Fibroblast of lung (primary cell): ENCODE results near the gene SERINC5. TPM values are rescaled to one million over a fixed set of nuclear protein-coding genes. Genes with fewer than 3 reads are reported as not detected.

ENCODE experiments used
- DNase-seq, 2 donors: peaks; one replicate each; pipeline versions ENCODE4 v3.0.0 to v3.0.0-alpha.2; 2010; ENCODE audit warnings: low read depth in 2 of 2
- H2AFZ ChIP-seq: 2 replicates; pipeline ENCODE4 v1.5.1; 2012; ENCODE audit warnings: low read length, control low read depth, inconsistent platforms
- H3K27ac ChIP-seq: 2 replicates; pipeline ENCODE4 v1.5.1; 2011; ENCODE audit warnings: low read length, control low read depth; ENCODE audit not compliant: insufficient read depth
- H3K27me3 ChIP-seq: 2 replicates; pipeline ENCODE4 v1.5.1; 2011; ENCODE audit warnings: mild to moderate bottlenecking, low read length; ENCODE audit not compliant: control insufficient read depth, insufficient read depth
- H3K36me3 ChIP-seq: 2 replicates; pipeline ENCODE4 v1.5.1; 2011; ENCODE audit warnings: low read length; ENCODE audit not compliant: control insufficient read depth, insufficient read depth
- H3K4me1 ChIP-seq: 2 replicates; pipeline ENCODE4 v1.5.1; 2011; ENCODE audit warnings: low read length; ENCODE audit not compliant: control insufficient read depth, insufficient read depth; ENCODE audit errors: extremely low read depth
- H3K4me2 ChIP-seq: 2 replicates; pipeline ENCODE4 v1.5.1; 2011; ENCODE audit warnings: low read length, control low read depth; ENCODE audit not compliant: insufficient read depth; ENCODE audit errors: extremely low read depth
- H3K4me3 ChIP-seq, 4 experiments: fragments of 200-600 bp in 1 of 4; sonication (generic) in 1 of 4; replicated peaks in 1 of 4; 2 replicates each; pipeline ENCODE4 v1.5.1; 2011 to 2016; ENCODE audit warnings: low read length in 4 of 4, low read depth in 3 of 4, mild to moderate bottlenecking in 3 of 4, control low read depth in 2 of 4, inconsistent platforms in 1 of 4, mixed read lengths in 1 of 4; ENCODE audit not compliant: insufficient read depth in 1 of 4; ENCODE audit errors: control extremely low read depth in 1 of 4
- H3K79me2 ChIP-seq: 2 replicates; pipeline ENCODE4 v1.5.1; 2012; ENCODE audit warnings: mild to moderate bottlenecking, low read length, inconsistent platforms; ENCODE audit not compliant: control insufficient read depth, insufficient read depth
- H3K9ac ChIP-seq: 2 replicates; pipeline ENCODE4 v1.5.1; 2011; ENCODE audit warnings: mild to moderate bottlenecking, low read length, control low read depth; ENCODE audit not compliant: insufficient read depth
- H3K9me3 ChIP-seq: 2 replicates; pipeline ENCODE4 v1.5.1; 2012; ENCODE audit warnings: low read depth, low read length; ENCODE audit not compliant: control insufficient read depth, insufficient read depth
- H4K20me1 ChIP-seq: 2 replicates; pipeline ENCODE4 v1.5.1; 2011; ENCODE audit warnings: low read length; ENCODE audit not compliant: control insufficient read depth, insufficient read depth; ENCODE audit errors: extremely low read depth
- EZH2 ChIP-seq: IDR thresholded peaks from 2 replicates; pipeline ENCODE4 v1.5.1; 2012; ENCODE audit warnings: low read length, control low read depth, mild to moderate bottlenecking; ENCODE audit errors: missing control alignments
- polyA plus RNA-seq, 2 donors: library from polyadenylated mRNA; depleted of rRNA in 1 of 2; stranded (reverse) in 1 of 2; unstranded in 1 of 2; fragments of >200 nt; gene quantifications; 2 replicates each; pipeline ENCODE4 v1.2.1, GENCODE V29; 2011 to 2012; ENCODE audit warnings: missing spikeins in 1 of 2
- total RNA-seq: library from RNA; depleted of rRNA; stranded (reverse); fragments of >200 nt; gene quantifications from 2 replicates; pipeline ENCODE4 v1.2.1, GENCODE V29; 2014
- TF ChIP-seq, protein P1 (sequence below), 2 donors: IDR thresholded peaks in 1 of 2; conservative IDR thresholded peaks in 1 of 2; 1 replicate in 1 of 2; 2 replicates in 1 of 2; pipeline ENCODE4 v1.5.1; 2011 to 2012; ENCODE audit warnings: low read length in 2 of 2, control low read depth in 1 of 2, inconsistent platforms in 1 of 2, low read depth in 1 of 2, mild to moderate bottlenecking in 1 of 2

The SERINC5 gene
- total and polyA plus RNA-seq, 2 donors (not counting 1 experiment from before 2014, with no cell fraction given): 9.5 to 10.9 TPM

DNA sequence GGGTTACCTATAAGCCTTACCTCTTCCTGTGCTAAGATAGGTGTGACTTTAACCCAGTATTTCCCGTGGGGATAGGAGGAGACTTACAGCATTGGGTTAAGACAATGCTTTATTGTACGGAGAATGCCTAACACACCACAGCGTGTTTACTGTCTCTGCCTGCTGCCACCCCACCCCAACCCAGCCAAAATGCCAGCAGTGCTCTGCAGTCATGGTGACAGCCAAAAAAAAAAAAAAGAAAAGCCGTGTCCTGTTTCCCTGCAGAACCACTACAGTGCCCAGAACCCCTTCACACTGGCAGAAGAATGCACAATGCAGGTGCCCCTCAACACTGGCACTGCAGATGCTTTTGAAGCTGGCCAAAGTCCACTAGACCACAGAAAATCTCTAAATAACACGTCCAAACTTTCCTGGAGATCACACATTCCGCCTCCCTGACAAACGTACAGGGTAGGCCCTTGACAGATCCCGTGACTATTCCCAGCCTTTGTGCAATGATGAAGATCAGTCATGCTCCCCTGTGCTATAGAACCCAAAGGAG, 102.2 kb downstream of the SERINC5 start:
- no peaks in the 10 kb centered on the region for H4K20me1 ChIP-seq
- H2AFZ ChIP-seq: no peak overlapping the region
- H3K9me3 ChIP-seq: no peaks in the 10 kb centered on the region
- H3K4me1 ChIP-seq: no peaks in the 10 kb centered on the region
- no peaks in the 10 kb centered on the region for H3K36me3 ChIP-seq
- H3K27me3 ChIP-seq: no peaks in the 10 kb centered on the region
- H3K4me3 ChIP-seq: no peak overlapping the region
- no peaks in the 10 kb centered on the region for H3K79me2 ChIP-seq
- no peak overlapping the region for H3K4me2 ChIP-seq
- no peak overlapping the region for H3K27ac ChIP-seq
- DNase-seq: no peak
- TF ChIP-seq, protein P1, sequence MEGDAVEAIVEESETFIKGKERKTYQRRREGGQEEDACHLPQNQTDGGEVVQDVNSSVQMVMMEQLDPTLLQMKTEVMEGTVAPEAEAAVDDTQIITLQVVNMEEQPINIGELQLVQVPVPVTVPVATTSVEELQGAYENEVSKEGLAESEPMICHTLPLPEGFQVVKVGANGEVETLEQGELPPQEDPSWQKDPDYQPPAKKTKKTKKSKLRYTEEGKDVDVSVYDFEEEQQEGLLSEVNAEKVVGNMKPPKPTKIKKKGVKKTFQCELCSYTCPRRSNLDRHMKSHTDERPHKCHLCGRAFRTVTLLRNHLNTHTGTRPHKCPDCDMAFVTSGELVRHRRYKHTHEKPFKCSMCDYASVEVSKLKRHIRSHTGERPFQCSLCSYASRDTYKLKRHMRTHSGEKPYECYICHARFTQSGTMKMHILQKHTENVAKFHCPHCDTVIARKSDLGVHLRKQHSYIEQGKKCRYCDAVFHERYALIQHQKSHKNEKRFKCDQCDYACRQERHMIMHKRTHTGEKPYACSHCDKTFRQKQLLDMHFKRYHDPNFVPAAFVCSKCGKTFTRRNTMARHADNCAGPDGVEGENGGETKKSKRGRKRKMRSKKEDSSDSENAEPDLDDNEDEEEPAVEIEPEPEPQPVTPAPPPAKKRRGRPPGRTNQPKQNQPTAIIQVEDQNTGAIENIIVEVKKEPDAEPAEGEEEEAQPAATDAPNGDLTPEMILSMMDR (conservative IDR thresholded peaks at IDR 0.05 in 1 of 2, IDR thresholded peaks at IDR 0.05 in 1 of 2; ENCODE audit: low read depth in 1 of 2, low read length in 2 of 2): no peak
- TF ChIP-seq EZH2: no peak
- no peak overlapping the region for H3K9ac ChIP-seq

DNA sequence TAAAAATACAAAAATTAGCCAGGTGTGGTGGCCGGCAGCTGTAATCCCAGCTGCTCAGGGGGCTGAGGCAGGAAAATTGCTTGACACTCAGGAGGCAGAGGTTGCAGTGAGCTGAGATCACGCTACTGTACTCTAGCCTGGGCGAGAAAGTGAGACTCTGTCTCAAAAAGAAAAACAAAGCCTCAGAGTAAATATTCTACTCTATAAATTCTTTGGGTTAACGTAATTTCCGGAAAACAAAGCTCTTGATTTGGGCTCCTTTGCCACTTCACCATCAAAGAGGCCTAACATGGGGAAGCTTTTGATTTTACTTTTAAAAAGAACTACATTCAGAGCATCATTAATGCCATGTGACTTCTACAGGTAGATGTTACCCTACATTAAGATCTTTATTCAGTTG, 103.1 kb downstream of the SERINC5 start:
- H3K36me3 ChIP-seq: no peaks in the 10 kb centered on the region
- H3K9me3 ChIP-seq: no peaks in the 10 kb centered on the region
- no peak overlapping the region for H2AFZ ChIP-seq
- no peak overlapping the region for H3K4me3 ChIP-seq
- H4K20me1 ChIP-seq: no peaks in the 10 kb centered on the region
- H3K27ac ChIP-seq: no peak overlapping the region
- H3K27me3 ChIP-seq: no peaks in the 10 kb centered on the region
- DNase-seq: no peak
- no peak overlapping the region for H3K9ac ChIP-seq
- H3K4me1 ChIP-seq: no peaks in the 10 kb centered on the region
- H3K79me2 ChIP-seq: no peaks in the 10 kb centered on the region
- TF ChIP-seq EZH2: no peak
- TF ChIP-seq, protein P1 (conservative IDR thresholded peaks at IDR 0.05 in 1 of 2, IDR thresholded peaks at IDR 0.05 in 1 of 2; ENCODE audit: low read depth in 1 of 2, low read length in 2 of 2): no peak
- H3K4me2 ChIP-seq: no peak overlapping the region

DNA sequence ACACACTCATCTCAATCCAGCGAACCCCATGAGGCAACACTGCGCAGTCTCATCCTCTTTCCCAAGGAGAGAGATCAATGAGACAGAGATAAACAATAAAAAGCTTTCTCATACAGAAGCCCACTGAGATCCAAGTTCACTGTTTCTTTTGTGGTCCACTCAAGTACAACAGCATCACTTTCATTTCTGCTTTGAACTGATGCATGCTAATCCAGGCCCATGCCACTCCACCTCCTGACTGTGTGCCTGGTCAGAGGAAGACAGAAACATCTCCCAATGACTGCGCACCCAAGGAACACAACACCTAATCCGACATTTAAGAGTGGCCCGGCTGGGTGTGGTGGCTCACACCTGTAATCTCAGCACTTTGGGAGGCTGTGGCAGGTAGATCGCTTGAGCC, 104.0 kb downstream of the SERINC5 start:
- H3K4me1 ChIP-seq: no peaks in the 10 kb centered on the region
- H3K36me3 ChIP-seq: no peaks in the 10 kb centered on the region
- no peak overlapping the region for H3K4me2 ChIP-seq
- H3K9me3 ChIP-seq: no peaks in the 10 kb centered on the region
- no peak overlapping the region for H2AFZ ChIP-seq
- H3K79me2 ChIP-seq: no peaks in the 10 kb centered on the region
- no peak overlapping the region for H3K27ac ChIP-seq
- H4K20me1 ChIP-seq: no peaks in the 10 kb centered on the region
- H3K9ac ChIP-seq: no peak overlapping the region
- no peak for TF ChIP-seq EZH2
- TF ChIP-seq, protein P1 (conservative IDR thresholded peaks at IDR 0.05 in 1 of 2, IDR thresholded peaks at IDR 0.05 in 1 of 2; ENCODE audit: low read depth in 1 of 2, low read length in 2 of 2): no peak
- H3K27me3 ChIP-seq: no peaks in the 10 kb centered on the region
- DNase-seq: no peak
- H3K4me3 ChIP-seq: no peak overlapping the region
